ENCODE measurements around the gene MALT1.

GRCh38 chr18:58785171-58785805 is 114.0 kb downstream of the MALT1 start:
- TF ChIP-seq EZH2 (optimal IDR thresholded peaks at IDR 0.05; ENCODE audit: low read depth, low read length) = no peak
- no peak for TF ChIP-seq CTCF (IDR thresholded peaks at IDR 0.05; ENCODE audit: low read length)
- no peak for TF ChIP-seq EZH2phosphoT487 (IDR thresholded peaks at IDR 0.05; ENCODE audit: low read length)
